GM18861 (cell line): ENCODE results near the gene AMDHD2.
A peak's percentile ranks its signal among the peaks of the same experiment; 100 is the strongest.

ENCODE experiments used
- ATAC-seq: cut with Tn5 transposase; IDR thresholded peaks from one replicate; pipeline ENCODE4 v1.9.1; 2021; ENCODE audit not compliant: unreplicated experiment

The AMDHD2 gene

DNA sequence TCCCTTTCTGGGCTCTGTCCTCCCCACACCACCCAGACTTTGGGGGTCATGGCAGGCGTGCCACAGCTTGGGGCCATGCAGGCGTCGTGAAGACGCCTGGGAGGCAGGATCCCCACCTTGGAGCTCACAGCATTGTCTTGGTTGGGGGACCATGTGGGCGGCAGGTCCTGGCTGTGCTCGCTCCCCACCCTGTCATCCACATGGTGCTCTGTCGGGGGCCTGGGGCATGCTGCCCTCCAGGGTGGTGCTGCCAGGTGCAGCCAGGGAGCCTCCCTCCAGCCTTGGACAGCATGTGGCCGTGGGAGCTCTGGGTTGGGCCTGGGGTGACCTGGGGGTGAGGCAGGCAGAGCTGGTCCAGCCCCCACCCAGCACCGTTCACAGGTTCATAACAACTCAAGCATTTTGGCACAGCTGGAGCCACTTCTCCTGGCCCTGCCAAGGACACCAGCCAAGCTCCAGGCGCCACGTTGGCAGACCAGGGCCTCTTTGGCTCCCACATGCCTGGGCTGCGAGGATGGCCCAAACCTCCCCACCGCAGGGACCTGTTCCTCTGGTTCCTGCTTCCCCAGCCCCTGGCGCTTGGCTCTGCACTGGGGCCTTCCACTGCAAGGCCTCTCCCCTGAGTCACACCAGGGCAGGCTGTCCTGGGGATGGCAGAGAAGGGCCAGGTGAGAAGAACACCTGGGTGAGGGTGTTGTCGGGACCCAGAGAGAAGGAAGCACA is 21.5 kb upstream of the AMDHD2 start:
- no peak for ATAC-seq

DNA sequence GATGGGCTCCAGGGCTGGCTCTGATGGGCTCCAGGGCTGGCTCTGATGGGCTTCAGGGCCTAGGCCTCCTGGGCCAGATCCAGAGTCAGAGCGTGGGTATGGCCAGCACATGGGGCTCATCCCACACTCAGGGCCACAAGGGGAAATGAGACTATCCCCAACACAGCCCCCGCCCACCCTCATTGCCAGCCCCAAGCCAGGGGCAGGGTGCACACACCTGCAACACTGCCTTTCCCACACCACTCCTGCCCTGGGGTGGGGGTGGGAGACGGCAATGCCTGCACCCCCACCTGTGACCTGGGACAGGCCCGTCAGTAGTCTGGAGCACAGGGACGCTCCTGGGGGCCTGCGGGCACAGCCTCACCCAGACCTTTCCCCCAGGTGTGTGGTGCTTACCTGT is 20.7 kb upstream of the AMDHD2 start:
- ATAC-seq, result no peak

DNA sequence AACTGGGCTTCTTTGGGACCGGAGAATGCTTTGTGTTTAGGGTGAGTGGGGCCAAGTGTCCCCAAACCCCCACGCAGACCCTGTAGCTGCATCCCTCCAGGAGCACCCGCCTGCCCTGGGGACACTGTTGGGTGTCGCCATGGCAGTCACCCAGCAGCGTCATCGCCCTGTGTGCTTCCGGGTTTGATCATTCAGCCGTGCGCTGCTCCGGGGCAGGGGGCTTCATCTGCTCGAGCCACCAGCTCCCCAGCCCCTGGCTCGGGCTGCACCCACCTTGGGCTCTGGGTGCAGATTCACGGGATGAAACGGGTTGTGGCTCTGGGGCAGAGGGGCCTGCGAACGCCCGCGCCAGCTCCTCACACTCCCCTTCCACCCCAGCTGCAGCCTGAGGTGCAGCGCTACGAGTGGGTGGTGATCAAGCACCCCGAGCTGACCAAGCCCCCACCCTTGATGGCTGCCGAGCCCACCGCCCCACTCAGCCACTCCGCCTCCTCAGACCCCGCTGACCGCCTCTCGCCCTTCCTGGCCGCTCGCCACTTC is 20.2 kb upstream of the AMDHD2 start:
- no peak for ATAC-seq

DNA sequence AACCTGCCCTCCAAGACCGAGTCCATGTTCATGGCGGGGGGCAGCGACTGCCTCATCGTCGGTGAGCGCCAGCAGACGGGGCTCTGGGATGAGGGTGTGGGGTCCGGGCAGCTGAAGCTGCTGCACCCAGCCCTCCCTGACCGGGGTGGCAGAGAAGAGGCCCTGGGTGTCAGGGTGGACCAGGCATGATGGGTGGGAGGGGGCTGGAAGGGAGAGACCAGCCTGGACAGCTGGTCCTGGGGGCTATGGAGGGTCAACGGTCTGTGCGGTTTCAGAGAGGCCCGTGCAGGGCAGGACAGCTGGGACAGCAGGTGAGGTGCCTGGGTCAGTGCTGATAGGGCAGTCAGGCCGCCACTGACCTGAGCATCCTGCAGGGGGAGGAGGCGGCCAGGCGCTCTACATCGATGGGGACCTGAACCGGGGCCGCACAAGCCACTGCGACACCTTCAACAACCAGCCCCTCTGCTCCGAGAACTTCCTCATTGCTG is 19.7 kb upstream of the AMDHD2 start:
- no peak for ATAC-seq

DNA sequence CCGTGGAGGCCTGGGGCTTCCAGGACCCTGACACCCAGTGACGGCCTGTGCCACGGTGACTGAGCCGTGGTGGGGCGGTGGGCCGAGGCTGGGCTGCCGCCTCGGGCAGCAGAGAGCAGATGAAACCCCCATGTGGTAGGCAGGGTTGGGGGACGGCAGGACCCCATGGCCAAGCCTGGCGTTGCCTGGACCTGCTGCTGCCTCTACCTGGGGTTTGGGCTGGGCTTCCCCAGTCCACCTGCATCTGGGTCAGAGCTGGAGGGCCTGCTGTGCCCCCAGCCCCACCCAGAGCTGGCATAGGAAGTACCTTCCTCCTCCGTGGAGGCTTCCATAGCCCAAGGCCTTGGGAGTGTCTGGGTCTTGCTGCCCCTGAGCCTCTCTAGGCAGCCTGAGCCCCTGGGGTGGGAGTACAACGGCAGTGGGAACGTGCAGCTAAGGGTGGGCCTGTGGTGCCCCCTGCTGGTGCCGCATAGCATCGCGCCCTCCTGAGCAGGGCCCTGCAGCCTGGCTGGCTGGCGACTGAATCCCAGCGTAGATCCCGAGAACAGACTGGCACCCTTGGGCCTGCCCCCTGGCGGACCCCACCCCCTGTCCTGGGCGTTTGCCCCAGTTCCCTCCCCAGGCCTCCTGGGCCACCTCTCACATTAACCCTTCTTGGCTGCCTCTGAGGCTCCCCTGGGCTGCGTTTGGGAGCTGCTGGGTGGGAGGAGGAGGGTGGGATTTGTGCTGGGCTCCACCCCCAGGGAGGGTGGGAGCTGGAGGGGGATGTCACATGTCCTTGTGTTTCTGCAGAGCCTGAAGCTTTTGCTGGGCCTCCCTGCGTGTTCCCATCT is 19.0 kb upstream of the AMDHD2 start:
- ATAC-seq, result no peak

DNA sequence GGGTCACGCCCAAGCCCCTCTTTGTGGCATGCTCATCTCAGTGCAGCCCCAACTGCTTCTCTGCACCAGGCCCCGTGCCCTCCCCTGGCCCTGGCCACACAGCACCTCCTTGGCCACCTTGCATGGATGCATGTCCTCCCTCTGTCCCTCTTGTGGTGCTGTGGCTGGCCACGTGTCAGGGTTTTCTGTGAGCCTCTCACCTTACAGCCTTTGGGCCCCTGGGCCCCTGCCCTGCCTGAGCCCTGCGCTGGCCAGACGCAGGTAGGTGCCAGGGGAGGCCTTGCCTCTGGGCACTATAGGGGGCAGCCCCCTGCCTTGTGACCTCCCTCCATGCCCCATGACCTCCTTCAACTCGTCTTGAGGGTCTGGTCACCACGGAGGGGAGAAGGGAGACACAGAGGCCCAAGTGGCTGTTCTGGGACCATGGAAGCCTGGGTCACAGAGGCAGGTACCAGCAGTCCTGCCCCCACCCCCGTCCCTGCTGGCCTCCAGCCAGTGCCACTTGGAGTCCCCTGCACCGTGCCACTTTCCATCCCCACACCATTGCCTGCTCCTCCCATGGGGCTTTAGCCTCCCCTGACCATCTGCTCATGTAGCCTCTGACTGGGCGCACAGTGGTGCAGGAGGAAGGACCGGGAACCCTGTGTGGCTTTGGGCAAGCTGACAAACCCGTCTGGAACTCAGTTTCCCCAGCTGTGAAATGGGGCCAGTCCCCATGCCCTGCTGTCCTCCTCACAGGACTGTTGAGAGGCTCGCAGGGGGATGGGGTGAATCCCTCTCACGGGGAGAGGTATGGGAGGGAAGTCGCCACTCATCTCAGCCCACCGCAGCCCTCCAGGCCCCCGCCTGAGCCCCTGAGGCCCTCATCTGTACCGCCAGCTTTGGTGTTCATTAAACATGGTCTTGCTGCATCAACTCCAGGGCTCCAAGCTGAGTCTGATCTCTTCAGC is 17.9 kb upstream of the AMDHD2 start:
- no peak for ATAC-seq

DNA sequence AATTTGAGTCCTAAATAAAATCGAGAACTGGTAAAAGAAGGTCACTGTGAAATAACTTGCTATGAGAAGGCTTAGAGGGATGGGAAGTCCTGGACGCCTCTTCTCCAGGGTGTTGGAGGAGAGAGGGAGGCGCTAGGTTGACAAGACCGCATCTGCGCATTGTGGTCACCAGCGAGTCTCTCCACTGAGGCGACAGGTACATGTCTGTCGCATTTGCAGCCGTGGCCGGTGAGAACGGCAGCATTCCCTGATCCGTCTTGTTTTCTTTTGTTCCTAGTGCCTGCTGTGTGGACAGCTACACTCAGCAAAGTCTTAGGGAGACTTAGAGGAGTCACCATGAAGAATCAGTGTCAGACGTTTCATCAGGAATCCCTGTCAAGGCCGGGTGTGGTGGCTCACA is 14.5 kb upstream of the AMDHD2 start:
- ATAC-seq, result no peak

DNA sequence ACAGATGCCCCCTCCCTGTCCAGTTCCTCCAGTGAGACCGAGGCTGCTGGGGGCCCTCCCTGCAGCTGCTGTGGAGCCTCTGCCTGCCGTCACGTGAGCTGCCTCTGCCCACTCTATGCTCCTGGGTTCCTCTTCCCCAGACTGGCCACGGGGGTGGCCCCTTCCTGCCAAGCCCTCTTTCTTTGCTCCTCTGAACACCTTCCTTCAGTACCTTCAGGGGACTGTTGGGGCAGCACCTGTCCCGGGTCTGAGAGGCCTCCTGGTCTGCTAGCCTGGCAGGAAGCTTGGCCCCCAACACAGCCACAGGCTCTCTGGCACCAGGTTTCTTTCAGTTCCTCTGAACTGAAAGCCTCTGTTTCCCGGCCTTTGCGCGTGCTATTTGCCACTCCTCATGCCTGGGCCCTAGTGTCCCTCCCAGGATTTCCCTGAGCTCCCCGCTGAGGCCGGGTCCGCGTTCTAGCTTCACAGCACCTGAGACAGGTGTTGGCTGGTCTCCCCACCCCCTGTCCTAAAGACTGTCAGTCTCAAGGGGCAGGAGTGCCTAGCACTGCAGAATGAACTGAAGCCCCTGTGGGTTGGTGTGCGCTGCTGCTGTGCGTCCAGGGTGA is 13.0 kb upstream of the AMDHD2 start:
- ATAC-seq, result peak; percentile 41

DNA sequence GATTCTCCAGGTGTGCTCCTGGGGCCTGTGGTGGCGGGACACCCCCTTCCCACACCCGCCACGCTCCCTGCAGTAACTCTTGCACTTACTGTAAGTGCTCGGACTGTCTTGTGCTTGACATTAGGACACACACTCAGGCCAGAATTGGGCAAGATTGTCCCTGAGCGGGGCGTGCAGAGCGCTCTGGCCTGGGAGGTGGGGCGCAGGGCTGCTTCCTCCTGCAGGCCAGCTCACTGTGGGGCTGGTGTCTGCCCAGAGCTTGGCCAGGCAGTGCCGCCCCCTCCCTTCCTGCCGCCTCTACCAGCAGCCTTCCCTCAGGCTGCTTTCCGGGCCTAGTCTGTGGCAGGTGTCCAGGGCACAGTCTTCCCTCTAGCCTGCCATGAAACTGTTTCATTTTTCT is 12.5 kb upstream of the AMDHD2 start:
- peak; percentile 10 for ATAC-seq

DNA sequence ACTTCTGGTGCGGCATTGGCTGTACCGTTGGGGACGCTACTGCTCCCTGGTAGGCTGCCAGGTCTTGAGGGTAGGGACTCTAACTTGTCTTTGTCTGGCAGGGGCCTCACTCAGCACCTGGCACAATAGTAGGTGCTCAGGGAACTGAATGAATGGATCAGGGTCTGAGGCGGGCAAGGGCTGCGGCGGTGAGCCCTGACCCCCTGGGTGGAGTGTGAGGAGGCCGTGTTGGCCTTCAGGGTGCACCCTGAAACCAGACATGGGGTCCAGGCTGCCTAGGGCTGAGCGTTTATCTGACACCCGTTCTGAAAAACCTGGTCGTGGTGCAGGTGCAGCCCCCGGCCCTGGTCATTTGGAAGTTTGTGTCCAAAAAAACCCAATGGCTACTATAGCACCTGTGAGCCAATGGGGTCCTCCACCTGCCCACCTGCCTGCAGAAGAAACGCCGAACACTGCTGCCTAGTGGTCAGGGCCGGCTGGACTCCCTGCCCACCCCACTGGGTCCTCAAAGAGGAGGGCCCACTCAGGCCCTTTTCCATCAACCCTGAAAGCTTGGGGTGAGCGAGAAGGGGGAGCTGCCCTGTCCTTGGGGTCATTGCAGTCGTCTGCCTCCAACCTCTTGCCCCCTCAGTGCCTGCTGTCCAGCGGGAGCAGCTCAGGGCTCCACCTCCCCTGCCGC is 11.3 kb upstream of the AMDHD2 start:
- no peak for ATAC-seq

DNA sequence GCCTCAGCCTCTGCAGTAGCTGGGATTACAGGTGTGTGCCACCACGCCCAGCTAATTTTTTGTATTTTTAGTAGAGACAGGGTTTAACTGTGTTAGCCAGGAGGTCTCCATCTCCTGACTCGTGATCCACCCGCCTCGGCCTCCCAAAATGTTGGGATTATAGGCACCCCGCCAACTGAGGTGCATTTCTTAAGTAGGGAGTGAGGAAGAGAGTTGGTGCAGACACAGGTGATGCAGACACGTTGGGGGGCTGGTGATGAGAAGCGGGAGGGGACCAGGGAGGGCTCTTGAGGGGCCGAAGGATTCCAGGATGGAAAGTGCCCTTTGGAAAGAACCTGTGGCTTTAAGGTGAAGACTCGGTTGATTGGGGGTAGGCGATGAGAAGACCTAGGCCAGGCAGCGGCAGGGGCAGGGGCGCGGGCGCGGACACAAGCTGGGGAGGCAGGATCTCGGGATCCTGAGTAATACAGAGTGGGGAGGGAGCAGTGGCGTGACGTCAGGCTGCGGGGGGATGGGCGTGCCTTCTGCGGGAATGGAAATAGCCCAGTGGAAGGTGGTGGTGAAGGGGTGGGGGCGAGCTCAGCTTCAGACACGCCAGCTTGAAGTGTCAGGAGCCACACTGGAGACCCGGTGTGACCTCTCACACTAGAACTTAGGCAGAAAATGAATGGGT is 8.9 kb upstream of the AMDHD2 start:
- no peak for ATAC-seq

DNA sequence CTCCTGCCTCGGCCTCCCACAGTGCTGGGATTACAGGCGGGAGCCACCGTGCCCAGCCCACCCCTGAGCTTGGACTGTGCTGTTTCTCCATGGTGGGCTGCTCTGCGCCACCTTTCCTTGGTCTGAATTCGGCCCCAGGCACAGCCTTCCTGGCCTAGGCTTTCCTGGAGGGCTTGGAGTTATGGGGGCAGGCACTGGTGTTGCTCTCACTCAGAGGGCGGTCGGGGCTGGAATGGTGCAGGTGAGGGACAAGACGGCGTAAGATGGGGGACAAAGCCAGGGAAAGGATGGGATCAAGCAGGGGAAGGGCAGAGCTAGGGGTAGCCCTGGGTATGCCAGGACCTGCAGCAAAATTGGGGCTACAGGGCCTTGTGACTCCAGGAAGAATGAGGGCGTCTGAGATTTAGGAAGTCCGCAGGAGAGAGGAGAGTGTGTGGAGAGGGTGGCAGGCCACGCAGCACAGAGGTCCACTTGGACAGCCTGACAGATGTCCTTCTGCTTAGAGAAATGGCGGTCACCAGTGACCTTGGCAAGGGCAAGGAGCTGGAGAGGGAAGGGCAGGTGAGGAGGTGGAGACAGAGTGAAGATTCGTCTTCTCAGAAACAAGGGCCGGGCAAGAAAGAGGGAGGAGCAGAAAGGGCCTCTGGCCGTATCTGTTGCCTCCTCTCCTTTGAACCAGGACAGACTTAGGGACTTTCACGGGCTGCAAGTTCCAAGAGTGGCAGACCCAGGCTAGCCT is 8.0 kb upstream of the AMDHD2 start:
- ATAC-seq, result no peak

DNA sequence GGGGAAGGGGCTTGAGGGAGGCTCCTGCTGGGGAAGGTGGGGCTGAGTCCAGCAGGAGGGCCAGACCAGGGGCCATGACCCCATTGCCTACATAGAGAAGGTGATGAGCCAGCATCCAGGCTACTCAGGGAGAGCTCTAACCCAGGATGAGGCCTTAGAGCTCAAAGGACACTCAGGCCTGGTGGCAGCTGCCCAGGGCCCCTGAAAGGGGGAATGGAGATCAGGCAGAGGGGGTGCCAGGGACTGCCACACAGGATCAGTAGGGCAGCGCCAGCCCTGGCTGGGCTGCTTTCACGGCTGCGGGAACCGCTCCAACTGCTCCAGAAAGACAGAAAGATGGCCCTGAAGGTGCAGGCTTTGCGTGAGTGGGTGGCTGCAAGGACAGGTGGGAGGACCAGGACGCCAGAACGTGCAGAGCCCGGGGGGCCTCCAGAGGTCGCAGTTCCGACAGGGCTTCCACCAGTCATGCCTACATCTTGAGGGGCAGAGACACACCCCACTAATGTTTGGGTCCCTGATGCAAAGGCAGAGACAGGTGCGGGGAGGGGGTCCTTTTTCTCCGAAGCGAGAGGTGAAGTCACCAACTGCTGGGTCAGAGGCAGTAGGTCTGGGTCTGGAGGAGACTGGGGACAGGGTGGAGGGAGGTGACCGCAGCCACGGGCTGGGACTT is 7.3 kb upstream of the AMDHD2 start:
- no peak for ATAC-seq

DNA sequence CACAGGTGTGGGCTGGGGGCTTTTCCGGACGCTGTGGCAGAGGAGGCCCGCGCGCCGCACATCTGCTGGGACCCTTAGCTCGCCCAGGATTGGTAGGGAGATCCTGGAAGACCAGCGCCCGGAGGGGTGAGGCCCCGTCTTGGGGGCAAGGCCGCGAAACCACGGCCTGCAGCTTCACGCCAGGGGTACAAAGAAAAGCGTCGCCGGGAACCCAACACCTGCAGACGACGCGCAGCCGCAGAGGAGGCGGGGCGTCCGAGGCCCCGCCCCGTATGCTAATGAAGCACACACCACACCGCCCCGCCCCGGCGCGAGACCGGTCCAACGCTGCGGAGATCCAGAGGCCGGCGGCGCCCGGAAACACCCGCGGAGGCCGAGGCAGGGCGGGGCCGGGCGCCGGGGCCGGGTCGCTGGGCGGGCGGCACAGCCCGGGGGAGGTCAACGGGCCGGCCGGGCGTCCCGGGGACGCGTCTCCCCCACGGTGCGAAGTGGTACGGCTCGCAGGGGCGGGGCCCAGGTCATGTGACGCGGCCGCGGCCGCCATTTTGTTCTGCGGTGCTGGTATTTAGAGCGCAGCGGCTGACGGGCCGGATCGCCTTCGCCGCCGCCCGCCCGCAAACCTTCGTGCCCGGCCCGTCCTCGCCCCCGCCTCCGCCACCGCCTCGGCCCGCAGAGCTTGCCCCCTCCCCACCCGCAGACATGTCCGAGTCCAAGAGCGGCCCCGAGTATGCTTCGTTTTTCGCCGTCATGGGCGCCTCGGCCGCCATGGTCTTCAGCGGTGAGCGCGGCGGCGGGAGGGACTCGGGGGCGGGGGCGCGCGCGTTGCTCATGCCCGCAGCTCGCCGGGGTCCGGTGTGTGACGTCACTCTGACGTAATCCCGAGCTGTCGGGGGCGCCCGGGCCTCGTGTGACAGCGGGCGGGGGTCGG is 6.5 kb upstream of the AMDHD2 start, which contains the start of gene ATP6V0C:
TSS of gene ATP6V0C (plus strand) at position 548 of the 928 bp plus-strand sequence. CDS start at position 700, 152 bp downstream.
- peak; percentile 59 for ATAC-seq

DNA sequence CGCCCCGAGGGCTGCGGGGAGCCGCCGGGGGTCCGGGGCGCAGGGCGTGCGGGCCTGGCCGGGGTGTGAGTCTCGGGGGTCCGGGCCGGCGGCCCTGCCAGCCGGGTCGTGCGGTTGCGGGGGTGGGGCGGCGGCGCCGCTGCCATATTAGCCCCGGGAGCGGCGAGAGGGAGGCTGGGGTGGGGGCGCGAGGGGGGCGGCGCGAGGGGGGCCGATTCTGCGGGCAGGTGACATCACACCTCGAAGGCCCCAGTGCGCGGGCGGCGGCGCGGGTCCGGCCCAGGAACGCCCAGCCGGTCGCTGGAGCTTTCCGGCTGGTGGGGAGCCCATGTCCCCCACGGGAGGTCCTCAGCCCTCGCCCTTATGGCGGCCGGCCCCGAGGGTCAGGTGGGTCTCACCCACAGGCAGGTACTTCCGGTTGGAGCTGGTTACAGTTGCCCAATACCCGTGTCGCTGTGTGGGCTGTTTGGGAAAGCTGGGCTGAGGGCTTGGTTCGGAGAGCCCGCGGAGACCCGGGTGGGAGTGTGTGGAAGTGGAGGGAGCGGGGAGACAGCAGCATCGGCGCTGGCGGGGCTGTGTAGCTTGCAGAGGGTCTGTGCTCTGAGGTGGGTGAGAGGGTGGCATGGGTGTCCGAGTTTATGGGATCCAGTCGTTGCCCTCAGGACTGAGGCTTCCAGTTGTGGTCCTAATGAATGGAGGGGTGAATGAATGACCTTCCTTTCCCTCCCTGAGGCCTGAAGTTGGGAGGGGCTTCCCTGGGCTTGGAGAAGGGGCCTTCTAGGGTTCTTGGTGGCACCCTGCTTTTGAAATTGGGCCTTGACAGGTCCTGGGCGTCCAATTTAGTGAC is 5.6 kb upstream of the AMDHD2 start:
- ATAC-seq, result no peak
